Breast epithelium (tissue), 4 donors: Measurements from ENCODE around the gene OR9Q1. TPM values are rescaled to one million over a fixed set of nuclear protein-coding genes. Genes with fewer than 3 reads are reported as not detected.

Experiments used
- DNase-seq, 2 donors: peaks; one replicate each; pipeline ENCODE4 v3.0.0-alpha.2; 2019; ENCODE audit warnings: low spot score in 2 of 2
- H3K27ac ChIP-seq, 2 donors: fragments of 200-600 bp; sonication (generic) in 1 of 2; one replicate each; pipeline ENCODE4 v1.5.1; 2016 to 2019; ENCODE audit warnings: mild to moderate bottlenecking in 1 of 2
- H3K27me3 ChIP-seq, 2 donors: fragments of 200-600 bp; sonication (generic) in 1 of 2; one replicate each; pipeline versions ENCODE4 v1.5.1 to v1.6.0; 2017 to 2019; ENCODE audit warnings: control low read depth in 1 of 2, mild to moderate bottlenecking in 1 of 2
- H3K36me3 ChIP-seq: fragments of 200-600 bp; one replicate; pipeline ENCODE4 v1.5.1; 2019
- H3K4me1 ChIP-seq, 2 donors: fragments of 200-600 bp; sonication (generic); one replicate each; pipeline ENCODE4 v1.5.1; 2016 to 2019; ENCODE audit warnings: control low read depth in 1 of 2
- H3K4me3 ChIP-seq, 3 donors: fragments of 200-600 bp; sonication (generic); 1 replicate in 2 of 3; 2 replicates in 1 of 3; pipeline ENCODE4 v1.5.1; 2016 to 2019; ENCODE audit warnings: mild to moderate bottlenecking in 3 of 3, moderate library complexity in 2 of 3
- H3K9me3 ChIP-seq, 2 donors: fragments of 200-600 bp; sonication (generic) in 1 of 2; one replicate each; pipeline ENCODE4 v1.5.1; 2016 to 2019; ENCODE audit warnings: control low read depth in 1 of 2
- POLR2A ChIP-seq: fragments of 450-650 bp; IDR thresholded peaks from one replicate; pipeline ENCODE4 v1.6.1; 2016; ENCODE audit warnings: antibody characterized with exemption, mild to moderate bottlenecking, moderate library complexity
- POLR2AphosphoS5 ChIP-seq, 3 donors: sonication (generic); formaldehyde crosslinking; IDR thresholded peaks; one replicate each; pipeline ENCODE4 v1.6.1; 2017; ENCODE audit warnings: antibody characterized with exemption in 3 of 3
- intact Hi-C: fragments of 100-400 bp; cut with DNase I; formaldehyde crosslinking; loops from one replicate; pipeline ENCODE4 v1.15.1; 2023; ENCODE audit warnings: low total_unique reads
- total RNA-seq, 3 donors: library from RNA; depleted of rRNA; stranded (reverse); fragments of >200 nt; gene quantifications; one replicate each; pipeline ENCODE4 v1.1.0, GENCODE V29; 2016
- TF ChIP-seq, protein P1 (sequence below), 3 donors: fragments of 450-650 bp; IDR thresholded peaks; one replicate each; pipeline ENCODE4 v1.5.1; 2016 to 2017; ENCODE audit warnings: antibody characterized with exemption in 3 of 3, mild to moderate bottlenecking in 3 of 3, moderate library complexity in 3 of 3

Gene OR9Q1
- total RNA-seq, 3 donors from 2014 or later = not detected

GRCh38 chr11:58061813-58062212 lies 38.1 kb downstream of the OR9Q1 start:
- Histone ChIP-seq H3K27me3 (no peaks in the 10 kb centered on the region), H3K27ac (no peak overlapping the region), H3K9me3 (no peaks in the 10 kb centered on the region), H3K4me3 (no peak overlapping the region), H3K4me1 (no peaks in the 10 kb centered on the region), H3K36me3 (no peaks in the 10 kb centered on the region)
- intact Hi-C loops = no loop called here
- DNase-seq = no peak
- TF ChIP-seq POLR2AphosphoS5 (IDR thresholded peaks at IDR 0.05) (no peak), POLR2A (no peak)
- TF ChIP-seq, protein P1, sequence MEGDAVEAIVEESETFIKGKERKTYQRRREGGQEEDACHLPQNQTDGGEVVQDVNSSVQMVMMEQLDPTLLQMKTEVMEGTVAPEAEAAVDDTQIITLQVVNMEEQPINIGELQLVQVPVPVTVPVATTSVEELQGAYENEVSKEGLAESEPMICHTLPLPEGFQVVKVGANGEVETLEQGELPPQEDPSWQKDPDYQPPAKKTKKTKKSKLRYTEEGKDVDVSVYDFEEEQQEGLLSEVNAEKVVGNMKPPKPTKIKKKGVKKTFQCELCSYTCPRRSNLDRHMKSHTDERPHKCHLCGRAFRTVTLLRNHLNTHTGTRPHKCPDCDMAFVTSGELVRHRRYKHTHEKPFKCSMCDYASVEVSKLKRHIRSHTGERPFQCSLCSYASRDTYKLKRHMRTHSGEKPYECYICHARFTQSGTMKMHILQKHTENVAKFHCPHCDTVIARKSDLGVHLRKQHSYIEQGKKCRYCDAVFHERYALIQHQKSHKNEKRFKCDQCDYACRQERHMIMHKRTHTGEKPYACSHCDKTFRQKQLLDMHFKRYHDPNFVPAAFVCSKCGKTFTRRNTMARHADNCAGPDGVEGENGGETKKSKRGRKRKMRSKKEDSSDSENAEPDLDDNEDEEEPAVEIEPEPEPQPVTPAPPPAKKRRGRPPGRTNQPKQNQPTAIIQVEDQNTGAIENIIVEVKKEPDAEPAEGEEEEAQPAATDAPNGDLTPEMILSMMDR (IDR thresholded peaks at IDR 0.05) = no peak

DNA sequence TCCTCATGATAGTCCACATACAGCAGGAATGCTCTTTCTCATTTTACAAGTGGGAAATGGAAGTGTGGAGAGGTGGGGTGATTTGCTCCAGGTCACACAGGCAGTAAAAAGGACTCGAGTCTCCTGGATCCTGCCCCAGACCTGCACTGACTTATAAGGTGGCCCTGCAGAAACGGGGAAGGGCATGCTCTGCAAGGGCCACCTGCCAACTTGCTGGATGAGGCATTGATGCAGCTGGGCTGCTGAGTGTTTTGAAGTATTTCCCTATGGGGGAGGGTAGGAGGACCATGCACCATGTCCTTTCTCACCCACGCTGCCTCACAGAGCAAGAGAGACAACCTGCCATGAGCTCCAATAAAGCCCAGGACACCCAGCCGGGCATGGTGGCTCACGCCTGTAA lies 44.0 kb downstream of the OR9Q1 start:
- Histone ChIP-seq H3K27me3 (no peaks in the 10 kb centered on the region), H3K27ac (no peak overlapping the region), H3K4me3 (no peak overlapping the region), H3K9me3 (no peaks in the 10 kb centered on the region), H3K4me1 (no peaks in the 10 kb centered on the region), H3K36me3 (no peaks in the 10 kb centered on the region)
- intact Hi-C loops = no loop called here
- TF ChIP-seq, protein P1 (IDR thresholded peaks at IDR 0.05) = no peak
- TF ChIP-seq POLR2AphosphoS5 (IDR thresholded peaks at IDR 0.05) (no peak), POLR2A (no peak)
- no peak for DNase-seq

DNA sequence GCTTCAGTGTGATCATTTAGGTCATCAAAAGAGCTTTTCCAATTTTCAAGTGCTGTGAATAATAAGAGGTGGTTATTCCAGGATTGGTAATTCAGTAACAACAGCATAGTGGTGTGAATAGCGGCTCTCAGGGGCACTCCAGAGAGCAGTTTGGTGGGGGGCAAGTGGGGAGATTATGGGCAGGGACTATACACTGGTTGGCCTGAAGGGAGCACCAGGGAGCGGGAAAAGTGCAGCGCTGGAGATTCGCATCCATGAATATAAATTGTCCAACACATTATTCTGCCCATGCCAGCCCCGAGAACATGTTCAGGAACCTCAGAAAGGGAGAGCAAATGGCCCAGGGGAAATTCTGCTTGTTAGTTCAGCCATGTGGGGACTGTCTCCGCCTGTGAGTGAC lies 45.0 kb downstream of the OR9Q1 start:
- Histone ChIP-seq H3K27ac (no peak overlapping the region), H3K9me3 (no peaks in the 10 kb centered on the region), H3K27me3 (no peaks in the 10 kb centered on the region), H3K4me1 (no peaks in the 10 kb centered on the region), H3K4me3 (no peak overlapping the region), H3K36me3 (no peaks in the 10 kb centered on the region)
- TF ChIP-seq, protein P1 (IDR thresholded peaks at IDR 0.05) = no peak
- no peak for TF ChIP-seq POLR2A
- no peak for TF ChIP-seq POLR2AphosphoS5 (IDR thresholded peaks at IDR 0.05)
- intact Hi-C loops = no loop called here
- DNase-seq = no peak

GRCh38 chr11:58070585-58070984 lies 46.9 kb downstream of the OR9Q1 start:
- Histone ChIP-seq H3K9me3 (no peaks in the 10 kb centered on the region), H3K4me3 (no peak overlapping the region), H3K27ac (no peak overlapping the region), H3K36me3 (no peaks in the 10 kb centered on the region), H3K4me1 (no peaks in the 10 kb centered on the region), H3K27me3 (no peaks in the 10 kb centered on the region)
- intact Hi-C loops = no loop called here
- TF ChIP-seq, protein P1 (IDR thresholded peaks at IDR 0.05) = no peak
- TF ChIP-seq POLR2AphosphoS5 (IDR thresholded peaks at IDR 0.05) (no peak), POLR2A (no peak)
- no peak for DNase-seq

DNA sequence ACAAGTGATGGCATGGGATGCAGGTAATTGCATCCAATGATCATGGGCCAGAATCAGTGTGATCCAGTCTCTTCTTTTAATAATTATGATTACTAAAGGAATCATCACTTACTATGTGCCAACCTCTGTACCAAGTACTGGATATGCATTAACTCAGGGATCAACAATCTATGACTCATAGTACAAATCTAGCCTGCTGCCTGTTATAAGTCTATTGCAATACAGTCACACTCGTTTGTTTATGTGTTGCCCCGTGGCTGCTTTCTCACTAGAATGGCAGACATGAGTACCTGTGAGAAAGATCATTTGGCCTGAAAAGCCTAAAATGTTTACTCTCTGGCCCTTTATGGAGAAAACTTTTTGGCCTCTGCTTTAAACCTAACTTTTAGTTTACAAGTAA lies 52.1 kb downstream of the OR9Q1 start:
- TF ChIP-seq, protein P1 (IDR thresholded peaks at IDR 0.05) = no peak
- TF ChIP-seq POLR2AphosphoS5 (IDR thresholded peaks at IDR 0.05) (no peak), POLR2A (no peak)
- intact Hi-C loops = no loop called here
- no peaks in the 10 kb centered on the region for H3K9me3 ChIP-seq
- H3K36me3 ChIP-seq = no peaks in the 10 kb centered on the region
- H3K27me3 ChIP-seq = no peaks in the 10 kb centered on the region
- no peaks in the 10 kb centered on the region for H3K4me1 ChIP-seq
- no peak for DNase-seq
- no peak overlapping the region for H3K27ac ChIP-seq
- H3K4me3 ChIP-seq = no peak overlapping the region
